NCI-H524 (cell line): ENCODE results near the gene ESRRA.

Source experiments
- DNase-seq, 2 experiments: peaks; one replicate each; lab custom pipeline; 2025; lab: John Stamatoyannopoulos, UW

Gene ESRRA

DNA sequence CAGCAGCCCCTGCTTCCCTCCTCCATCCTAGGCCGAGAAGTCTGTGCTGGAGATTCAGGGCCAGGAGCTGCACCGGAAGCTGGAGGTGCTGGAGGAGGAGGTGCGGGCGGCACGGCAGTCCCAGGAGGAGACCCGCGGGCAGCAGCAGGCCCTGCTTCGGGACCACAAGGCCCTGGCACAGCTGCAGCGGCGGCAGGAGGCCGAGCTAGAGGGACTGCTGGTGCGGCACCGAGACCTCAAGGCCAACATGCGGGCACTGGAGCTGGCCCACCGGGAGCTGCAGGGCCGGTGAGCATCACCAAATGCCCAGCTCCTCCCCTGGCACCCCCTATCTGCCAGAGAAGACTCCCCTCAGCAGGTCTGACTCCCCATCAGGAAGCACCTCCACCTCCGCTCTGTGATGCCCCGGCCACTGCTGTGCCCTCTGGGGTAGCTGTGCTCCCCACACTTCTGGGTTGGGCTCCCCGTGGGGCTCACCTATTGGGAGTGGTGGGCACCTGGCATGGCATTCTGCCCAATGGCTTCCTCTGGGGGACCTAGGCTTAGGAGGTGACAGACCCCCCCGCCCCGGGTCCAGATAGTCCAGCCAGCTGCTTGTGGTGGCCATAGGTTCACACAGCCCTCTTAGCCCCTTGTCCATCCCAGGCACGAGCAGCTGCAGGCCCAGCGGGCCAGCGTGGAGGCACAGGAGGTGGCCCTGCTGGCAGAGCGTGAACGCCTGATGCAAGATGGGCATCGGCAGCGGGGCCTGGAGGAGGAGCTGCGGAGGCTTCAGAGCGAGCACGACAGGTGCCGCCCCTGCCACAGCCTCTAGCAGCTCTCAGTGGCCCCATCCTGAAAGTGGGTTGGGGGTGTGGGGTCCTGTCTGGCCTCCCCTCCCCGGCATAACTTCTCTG lies 47.0 kb downstream of the ESRRA start:
- DNase-seq = no peak

DNA sequence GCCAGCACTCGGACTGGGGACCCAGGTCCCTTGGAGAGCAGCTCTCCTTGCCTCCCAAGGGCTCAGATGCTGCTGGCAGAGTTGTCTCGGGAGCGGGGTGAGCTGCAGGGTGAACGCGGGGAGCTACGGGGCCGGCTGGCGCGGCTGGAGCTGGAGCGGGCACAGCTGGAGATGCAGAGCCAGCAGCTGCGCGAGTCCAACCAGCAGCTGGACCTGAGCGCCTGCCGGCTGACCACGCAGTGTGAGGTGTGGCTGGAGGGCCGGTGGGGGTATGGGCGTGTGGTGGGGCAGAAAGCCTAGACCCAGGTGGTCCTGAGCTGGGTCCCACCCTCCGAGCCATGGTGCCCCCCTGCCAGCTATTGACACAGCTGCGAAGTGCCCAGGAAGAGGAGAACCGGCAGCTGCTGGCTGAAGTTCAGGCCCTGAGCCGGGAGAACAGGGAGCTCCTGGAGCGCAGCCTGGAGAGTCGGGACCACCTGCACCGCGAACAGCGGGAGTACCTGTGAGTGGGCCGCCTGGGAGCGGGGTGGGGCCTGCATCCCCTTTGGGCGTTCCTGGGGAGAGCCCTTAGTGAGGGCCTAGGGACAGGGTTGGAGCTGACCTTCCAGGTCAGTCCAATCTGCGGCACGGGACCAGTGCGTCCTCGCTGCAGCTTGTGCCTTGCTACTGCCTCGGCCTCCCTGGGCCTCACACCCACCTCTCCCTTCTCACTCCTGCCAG lies 47.8 kb downstream of the ESRRA start:
- DNase-seq = no peak

DNA sequence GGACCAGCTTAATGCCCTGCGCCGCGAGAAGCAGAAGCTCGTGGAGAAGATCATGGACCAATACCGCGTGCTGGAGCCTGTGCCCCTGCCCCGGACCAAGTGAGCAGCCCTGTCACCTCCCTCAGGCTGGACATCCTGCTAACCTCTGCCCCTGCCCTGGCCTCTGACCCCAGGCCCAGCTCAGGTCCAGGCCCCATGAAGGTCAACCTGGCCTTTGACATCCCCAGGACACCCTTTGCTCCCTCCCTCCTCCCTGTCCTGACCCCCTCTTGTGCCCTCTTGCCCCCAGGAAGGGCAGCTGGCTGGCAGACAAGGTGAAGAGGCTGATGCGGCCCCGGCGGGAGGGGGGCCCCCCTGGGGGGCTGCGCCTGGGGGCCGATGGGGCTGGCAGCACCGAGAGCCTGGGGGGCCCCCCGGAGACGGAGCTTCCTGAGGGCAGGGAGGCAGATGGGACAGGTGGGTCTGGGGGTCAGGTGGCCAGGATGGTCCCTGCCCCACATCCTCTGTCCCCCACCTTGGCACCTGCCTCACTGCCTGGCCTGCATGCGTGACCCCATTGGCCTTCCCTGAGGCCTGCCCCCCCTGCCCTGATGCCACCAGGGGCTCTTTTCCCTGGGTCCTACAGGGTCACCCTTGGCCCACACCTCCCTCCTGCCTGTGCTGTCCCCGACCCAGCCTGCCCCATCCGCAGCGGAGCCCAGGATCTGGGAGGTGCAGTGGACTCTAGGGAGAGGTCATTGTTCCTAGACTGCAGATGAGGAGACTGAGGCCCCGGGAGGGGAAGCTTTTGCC lies 48.6 kb downstream of the ESRRA start:
- no peak for DNase-seq

DNA sequence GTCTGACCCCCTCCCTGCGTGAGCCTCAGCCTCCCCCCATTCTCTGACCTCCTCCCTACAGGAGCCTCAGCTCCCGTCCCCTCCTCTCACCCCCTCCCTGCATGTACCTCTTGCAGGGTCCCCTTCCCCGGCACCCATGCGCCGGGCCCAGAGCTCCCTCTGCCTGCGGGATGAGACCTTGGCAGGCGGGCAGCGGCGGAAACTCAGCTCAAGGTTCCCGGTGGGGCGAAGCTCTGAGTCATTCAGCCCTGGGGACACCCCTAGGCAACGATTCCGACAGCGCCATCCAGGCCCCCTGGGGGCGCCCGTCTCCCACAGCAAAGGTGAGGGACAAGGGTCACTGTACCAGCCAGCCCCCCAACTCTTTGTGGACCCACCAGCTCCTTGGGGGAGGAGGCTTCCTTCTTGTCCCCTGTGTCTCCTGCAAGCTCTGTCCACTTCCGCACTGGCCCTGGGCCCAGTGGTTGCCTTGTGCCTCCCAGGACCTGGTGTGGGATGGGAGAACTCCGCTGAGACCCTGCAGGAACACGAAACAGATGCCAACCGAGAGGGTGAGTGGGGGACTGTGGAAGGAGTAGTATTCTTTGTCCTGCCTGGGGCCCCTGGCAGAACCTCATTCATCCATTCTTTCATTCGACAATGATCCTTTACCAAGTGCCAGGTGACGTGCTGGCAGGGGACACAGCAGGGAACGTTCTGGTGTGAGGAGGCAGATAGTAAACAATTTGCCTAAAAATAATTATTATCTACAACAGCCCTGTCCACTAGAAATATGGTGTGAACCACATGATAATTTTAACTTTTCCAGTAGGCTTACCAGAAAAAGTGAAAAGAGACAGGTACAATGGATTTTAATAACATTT lies 50.0 kb downstream of the ESRRA start:
- DNase-seq = peak; percentile 39 to 84

DNA sequence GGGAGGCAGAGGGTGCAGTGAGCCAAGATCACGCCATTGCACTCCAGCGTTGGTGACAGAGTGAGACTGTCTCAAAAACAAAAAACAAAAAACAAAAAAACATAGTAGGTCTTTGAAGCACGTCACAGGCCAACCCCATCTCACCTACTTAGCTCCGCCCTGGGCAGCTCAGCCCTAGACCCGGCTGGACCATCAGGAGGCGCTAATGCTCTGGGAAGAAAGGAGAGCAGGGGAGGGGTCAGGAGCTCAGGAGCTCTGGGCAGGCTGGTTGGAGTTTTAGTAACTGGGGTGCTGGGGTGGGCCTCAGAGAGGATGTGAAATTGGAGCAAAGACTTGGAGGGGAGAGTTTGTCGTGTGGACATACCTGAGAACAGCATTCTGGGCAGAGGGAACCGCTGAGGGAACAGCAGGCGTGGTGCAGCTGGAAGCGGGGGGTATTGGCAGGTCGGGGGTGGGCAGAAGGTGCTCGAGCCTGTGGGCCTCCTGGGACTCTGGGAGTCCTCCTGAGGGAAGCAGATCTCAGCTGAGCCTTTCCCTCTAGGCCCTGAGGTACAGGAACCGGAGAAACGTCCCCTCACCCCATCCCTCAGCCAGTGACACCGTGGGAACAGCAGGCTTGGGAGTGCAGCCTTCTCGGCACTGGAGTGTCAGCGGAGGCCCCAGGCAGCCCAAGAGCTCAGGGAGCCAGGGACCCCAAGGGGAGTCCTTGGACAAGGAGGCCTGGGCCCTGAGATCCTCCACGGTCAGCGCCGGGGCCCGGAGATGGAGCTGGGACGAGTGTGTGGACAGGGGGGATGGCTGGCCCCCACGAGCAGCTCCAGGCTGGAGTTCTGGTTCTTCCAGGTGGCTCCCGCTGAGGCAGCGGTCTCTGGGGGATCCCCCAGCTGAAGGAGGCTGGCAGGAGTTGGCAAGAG lies 51.4 kb downstream of the ESRRA start:
- DNase-seq = peak; percentile 44 to 71

DNA sequence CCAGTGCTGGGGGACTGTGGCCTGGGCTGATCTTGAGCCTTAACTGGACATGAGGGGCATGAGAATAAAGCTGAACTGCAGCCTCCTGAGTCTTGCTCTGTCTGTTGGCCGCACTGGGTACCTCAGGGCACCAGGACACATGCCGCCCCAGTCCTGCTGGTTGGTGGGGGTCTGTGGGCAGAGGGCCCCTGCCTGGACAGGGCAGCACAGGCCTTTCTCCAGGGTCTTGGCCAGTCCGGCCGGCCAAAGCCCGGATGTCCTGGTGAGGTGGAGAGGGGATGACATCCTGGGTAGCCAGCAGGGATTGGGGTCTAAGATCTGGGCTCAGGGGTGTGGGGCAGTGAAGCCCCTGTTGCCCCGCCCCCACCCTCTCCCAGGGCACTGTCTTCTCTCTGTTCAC lies 52.1 kb downstream of the ESRRA start:
- no peak for DNase-seq

DNA sequence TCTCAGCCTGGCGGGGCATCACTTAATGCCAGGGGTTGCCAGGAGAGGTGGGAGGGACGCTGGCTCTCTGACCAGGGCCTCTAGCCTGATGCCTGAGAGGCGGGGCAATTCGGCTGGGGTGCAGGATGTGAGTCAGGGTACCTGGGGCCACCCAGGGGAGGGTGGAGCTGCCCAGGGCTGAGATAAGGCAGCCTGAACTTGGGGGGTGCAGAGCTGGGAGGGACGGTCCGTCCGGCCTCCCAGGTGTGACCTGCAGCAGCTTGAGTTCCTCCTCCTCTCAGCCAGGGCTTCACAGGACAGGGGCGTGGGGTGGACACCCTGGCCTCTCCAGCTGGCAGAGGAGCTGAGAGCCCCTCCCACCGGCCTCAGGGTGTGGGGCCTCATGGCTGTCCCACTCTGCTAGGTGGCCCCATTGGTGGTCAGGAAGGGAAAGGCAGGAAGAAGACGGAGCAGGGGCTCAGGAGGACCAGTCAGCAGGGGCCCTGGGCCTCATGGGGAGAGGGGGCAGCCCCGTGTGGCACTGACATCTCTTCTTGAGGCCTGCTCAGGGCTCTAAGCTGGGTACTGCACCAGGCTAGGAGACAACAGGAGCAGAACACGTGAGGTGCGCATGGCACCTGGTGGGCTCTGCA lies 52.7 kb downstream of the ESRRA start:
- DNase-seq = no peak

DNA sequence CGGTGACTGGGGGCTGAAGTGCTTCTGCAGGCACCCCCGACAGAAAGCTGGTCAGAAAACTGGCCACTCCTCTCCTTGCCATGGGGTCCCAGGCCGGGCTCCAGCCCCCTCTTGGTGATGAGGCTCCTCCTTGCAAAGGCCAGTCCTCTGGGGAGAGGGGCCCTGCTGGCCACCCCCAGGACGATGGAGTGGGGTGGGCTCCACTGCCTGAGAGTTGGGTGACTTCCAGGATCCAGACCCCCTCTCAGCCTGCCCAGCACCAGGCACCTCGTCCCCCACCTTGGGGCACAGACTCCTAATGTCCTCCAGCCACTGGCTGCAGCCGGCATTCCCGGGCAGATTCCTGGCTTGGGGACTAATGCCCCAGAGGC lies 53.2 kb downstream of the ESRRA start:
- no peak for DNase-seq

DNA sequence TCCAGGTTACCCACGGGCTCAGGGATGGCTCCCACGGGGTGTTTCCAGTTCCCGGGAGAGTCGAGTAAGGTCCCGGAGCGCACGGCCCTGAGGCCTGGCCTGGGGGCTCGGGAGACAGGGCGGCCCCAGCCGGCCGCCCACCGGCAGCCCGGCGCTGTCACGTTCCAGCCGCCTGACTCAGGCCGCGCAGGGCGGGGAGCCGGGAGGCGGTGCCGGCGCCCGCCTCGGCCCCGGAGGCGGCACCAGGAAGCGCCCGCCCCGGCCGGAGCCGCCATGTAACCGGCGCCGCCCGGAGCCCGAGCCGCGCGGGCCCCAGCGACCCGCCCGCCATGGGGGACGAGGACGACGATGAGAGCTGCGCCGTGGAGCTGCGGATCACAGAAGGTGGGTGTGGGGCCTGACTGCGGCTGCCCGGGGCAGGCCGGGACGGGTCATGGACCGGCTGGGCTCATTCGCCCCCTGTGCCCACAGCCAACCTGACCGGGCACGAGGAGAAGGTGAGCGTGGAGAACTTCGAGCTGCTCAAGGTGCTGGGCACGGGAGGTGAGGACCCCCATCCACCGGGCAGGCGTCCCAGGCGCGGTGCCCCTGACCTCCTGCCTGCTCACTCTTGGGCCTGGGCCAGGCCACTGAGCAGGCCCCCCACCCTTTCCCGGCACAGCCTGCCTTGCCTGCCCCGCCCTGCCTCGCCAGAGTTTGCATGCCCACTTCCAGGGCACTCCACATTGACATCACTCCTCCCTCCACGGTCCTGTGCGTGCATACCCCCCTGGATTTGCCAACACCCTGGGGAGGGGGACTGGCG lies 53.8 kb downstream of the ESRRA start, which contains the start of gene RPS6KA4:
Gene RPS6KA4 (plus strand): TSS at position 256 of the 805 bp plus-strand sequence. CDS start 74 bp downstream, at position 330.
- DNase-seq = peak in 1 of 2 experiments; percentile 39

DNA sequence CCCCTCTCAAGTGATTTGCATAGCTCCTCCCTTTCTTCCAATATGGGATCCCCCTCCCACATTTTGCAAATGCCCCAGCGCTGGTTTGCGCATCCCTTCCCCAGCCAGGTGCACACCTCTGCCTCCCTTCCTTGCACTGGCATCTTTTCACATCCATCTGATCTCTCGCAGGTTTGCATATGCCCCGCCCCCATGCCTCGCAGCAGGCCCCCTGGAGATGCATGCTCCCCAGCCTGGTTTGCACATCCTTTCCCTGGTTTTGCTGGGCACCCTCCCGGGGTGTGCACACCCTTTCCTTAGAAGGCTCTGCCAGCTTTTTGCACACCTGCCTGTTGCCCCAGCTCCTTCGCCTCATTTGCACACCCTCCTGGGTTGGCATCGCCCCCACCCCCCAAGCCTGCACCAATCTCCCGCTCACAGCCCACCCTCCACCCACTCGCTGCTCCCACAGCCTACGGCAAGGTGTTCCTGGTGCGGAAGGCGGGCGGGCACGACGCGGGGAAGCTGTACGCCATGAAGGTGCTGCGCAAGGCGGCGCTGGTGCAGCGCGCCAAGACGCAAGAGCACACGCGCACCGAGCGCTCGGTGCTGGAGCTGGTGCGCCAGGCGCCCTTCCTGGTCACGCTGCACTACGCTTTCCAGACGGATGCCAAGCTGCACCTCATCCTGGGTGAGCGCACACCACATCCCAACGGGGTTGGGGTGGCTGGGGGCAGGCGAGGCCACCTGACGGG lies 54.6 kb downstream of the ESRRA start:
- no peak for DNase-seq

DNA sequence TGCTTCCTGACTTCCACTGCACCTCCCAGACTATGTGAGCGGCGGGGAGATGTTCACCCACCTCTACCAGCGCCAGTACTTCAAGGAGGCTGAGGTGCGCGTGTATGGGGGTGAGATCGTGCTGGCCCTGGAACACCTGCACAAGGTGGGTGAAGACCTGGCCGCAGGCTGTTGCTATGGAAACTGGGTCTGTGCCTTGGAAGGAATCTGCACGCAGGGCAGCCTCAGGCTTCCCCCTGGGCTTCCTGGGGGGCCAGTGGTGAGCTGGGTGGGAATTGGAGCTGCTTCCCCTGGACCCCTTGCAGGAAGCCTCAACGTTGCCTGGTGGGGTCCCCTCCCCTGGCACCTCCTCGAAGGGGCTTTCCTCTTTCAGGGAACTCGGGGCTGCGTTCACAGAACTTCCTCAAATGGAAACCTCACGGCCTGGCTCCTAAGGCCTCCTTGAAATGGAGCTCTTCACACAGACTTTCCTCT lies 55.2 kb downstream of the ESRRA start:
- DNase-seq = no peak

DNA sequence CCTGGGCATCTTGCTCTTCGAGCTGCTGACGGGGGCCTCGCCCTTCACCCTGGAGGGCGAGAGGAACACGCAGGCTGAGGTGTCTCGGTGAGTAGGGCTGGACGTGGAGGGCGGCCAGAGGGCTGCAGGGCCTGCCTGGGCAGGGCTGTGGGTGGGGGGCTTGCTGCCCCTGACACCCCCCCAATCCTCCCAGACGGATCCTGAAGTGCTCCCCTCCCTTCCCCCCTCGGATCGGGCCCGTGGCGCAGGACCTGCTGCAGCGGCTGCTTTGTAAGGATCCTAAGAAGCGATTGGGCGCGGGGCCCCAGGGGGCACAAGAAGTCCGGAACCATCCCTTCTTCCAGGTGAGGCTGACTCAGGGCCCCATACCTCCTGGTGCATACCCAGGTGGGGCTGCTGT lies 56.3 kb downstream of the ESRRA start:
- no peak for DNase-seq

DNA sequence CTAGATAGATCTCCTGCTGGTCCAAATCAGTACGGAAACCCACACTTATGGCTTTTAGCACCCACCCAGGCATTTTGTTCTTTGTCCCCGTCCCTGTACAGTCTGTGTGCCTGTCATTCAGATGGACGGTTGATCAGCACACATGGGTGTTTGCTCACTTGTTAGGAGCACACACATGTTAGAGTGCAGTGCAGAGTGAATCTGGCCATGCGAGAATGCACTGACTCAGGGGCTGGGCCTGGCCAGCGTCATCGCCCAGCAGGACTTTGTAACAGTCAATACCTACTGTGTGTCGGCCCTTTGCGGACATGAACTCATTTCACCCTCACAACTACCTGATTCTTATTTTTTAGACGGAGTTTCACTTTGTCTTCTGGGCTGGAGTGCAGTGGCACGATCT lies 57.0 kb downstream of the ESRRA start:
- DNase-seq = no peak

DNA sequence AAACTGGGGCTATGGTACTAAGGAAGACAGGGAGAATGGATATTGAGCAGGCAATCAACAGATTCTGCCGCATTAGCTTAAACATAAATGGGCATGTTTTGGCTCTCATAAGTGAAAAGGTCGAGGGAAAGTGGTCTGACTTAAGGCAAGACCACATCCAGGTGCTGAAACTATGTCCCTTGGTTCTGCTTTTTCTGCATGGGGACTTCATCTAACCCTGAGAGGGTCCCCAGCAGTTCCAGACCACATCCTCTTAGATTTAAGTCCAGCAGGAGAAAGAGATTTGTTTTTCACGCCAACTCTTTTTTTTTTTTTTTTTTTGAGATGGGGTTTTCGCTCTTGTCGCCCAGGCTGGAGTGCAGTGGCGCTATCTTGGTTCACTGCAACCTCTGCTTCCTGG lies 59.1 kb downstream of the ESRRA start:
- DNase-seq = no peak

DNA sequence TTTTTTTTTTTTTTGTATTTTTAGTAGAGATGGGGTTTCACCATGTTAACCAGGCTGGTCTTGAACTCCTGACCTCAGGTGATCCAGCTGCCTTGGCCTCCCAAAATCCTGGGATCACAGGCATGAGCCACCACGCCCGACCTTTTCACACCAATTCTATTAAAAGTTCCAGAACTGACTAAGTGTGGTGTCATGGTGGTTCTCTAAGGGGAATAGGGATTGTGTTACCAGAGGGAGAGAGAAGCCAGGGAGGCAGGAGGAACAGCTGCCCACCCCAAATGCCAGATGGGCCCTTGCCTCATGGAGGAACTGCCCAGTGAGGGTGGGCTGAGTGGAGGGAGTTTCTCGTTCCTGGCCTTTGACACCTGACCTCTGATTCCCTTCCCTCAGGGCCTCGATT lies 59.6 kb downstream of the ESRRA start:
- DNase-seq = no peak
